Loucy (cell line): Measurements from ENCODE around the gene SPEM1.

Experiments used
- H2AFZ ChIP-seq: fragments of 200-600 bp; sonication (generic); 2 replicates; pipeline ENCODE4 v1.6.0; 2016; ENCODE audit warnings: antibody characterized with exemption, mild to moderate bottlenecking, low read length, moderate library complexity
- H3F3A ChIP-seq: fragments of 200-600 bp; 2 replicates; pipeline ENCODE4 v1.6.0; 2016; ENCODE audit warnings: antibody characterized with exemption, low read depth, mild to moderate bottlenecking
- H3K27me3 ChIP-seq: fragments of 200-600 bp; sonication (generic); 2 replicates; pipeline ENCODE4 v1.6.1; 2014; ENCODE audit warnings: low read length, mild to moderate bottlenecking; ENCODE audit not compliant: insufficient read depth, poor library complexity, severe bottlenecking
- H3K36me3 ChIP-seq: fragments of 200-600 bp; sonication (generic); 2 replicates; pipeline ENCODE4 v1.6.1; 2016; ENCODE audit warnings: low read length; ENCODE audit not compliant: insufficient read depth
- H3K4me1 ChIP-seq: fragments of 200-600 bp; sonication (generic); 2 replicates; pipeline ENCODE4 v1.5.1; 2014; ENCODE audit warnings: low read length, mild to moderate bottlenecking; ENCODE audit not compliant: insufficient read depth, poor library complexity, severe bottlenecking
- H3K4me2 ChIP-seq: fragments of 200-600 bp; sonication (generic); 2 replicates; pipeline ENCODE4 v1.6.0; 2014; ENCODE audit warnings: antibody characterized with exemption, low read length, low read depth, mild to moderate bottlenecking; ENCODE audit not compliant: poor library complexity, severe bottlenecking
- H3K4me3 ChIP-seq: fragments of 200-600 bp; sonication (generic); 2 replicates; pipeline ENCODE4 v1.5.1; 2014; ENCODE audit warnings: low read length, mild to moderate bottlenecking, mixed read lengths; ENCODE audit not compliant: poor library complexity, severe bottlenecking
- H3K79me2 ChIP-seq: fragments of 200-600 bp; sonication (generic); 2 replicates; pipeline ENCODE4 v1.6.1; 2014; ENCODE audit warnings: low read length; ENCODE audit not compliant: insufficient read depth
- H3K9ac ChIP-seq: fragments of 200-600 bp; sonication (generic); 2 replicates; pipeline ENCODE4 v1.6.0; 2014; ENCODE audit warnings: mild to moderate bottlenecking, low read depth, low read length, moderate library complexity; ENCODE audit not compliant: poor library complexity, severe bottlenecking
- H3K9me2 ChIP-seq: fragments of 200-600 bp; sonication (generic); replicated peaks from 2 replicates; pipeline ENCODE4 v1.6.1; 2016; ENCODE audit warnings: low read depth, low read length, mixed read lengths
- H3K9me3 ChIP-seq: fragments of 200-600 bp; sonication (generic); 2 replicates; pipeline ENCODE4 v1.6.1; 2014; ENCODE audit warnings: mild to moderate bottlenecking, antibody characterized with exemption, low read length, low read depth; ENCODE audit not compliant: insufficient read depth
- H4K20me1 ChIP-seq: fragments of 200-600 bp; sonication (generic); 2 replicates; pipeline ENCODE4 v1.6.0; 2014; ENCODE audit warnings: antibody characterized with exemption, low read length, mild to moderate bottlenecking; ENCODE audit not compliant: insufficient read depth, poor library complexity, severe bottlenecking
- EZH2phosphoT487 ChIP-seq: fragments of 200-600 bp; IDR thresholded peaks from 2 replicates; pipeline ENCODE4 v1.6.1; 2018; ENCODE audit warnings: antibody characterized with exemption, mild to moderate bottlenecking, moderate library complexity, borderline replicate concordance
- TF ChIP-seq, protein P1 (sequence below): fragments of 200-600 bp; sonication (generic); conservative IDR thresholded peaks from 2 replicates; pipeline ENCODE4 v1.5.1; 2014; ENCODE audit warnings: mild to moderate bottlenecking, antibody characterized with exemption, low read length

The SPEM1 gene

GRCh38 chr17:7403043-7403726 is 16.9 kb upstream of the SPEM1 start:
- Histone ChIP-seq H3K79me2 (peaks cover 6% of the 10 kb centered on the region), H3K9me3 (no peaks in the 10 kb centered on the region), H3F3A (no peaks in the 10 kb centered on the region), H4K20me1 (peaks cover 3% of the 10 kb centered on the region), H3K4me3 (peak overlapping the region; percentile 76), H3K4me1 (peaks cover 20% of the 10 kb centered on the region), H3K36me3 (no peaks in the 10 kb centered on the region), H3K27me3 (no peaks in the 10 kb centered on the region), H3K9me2 (no peaks in the 10 kb centered on the region), H2AFZ (peak overlapping the region; percentile 86), H3K4me2 (peak overlapping the region; percentile 86), H3K9ac (peak overlapping the region; percentile 80)
- TF ChIP-seq EZH2phosphoT487, result no peak
- TF ChIP-seq, protein P1, sequence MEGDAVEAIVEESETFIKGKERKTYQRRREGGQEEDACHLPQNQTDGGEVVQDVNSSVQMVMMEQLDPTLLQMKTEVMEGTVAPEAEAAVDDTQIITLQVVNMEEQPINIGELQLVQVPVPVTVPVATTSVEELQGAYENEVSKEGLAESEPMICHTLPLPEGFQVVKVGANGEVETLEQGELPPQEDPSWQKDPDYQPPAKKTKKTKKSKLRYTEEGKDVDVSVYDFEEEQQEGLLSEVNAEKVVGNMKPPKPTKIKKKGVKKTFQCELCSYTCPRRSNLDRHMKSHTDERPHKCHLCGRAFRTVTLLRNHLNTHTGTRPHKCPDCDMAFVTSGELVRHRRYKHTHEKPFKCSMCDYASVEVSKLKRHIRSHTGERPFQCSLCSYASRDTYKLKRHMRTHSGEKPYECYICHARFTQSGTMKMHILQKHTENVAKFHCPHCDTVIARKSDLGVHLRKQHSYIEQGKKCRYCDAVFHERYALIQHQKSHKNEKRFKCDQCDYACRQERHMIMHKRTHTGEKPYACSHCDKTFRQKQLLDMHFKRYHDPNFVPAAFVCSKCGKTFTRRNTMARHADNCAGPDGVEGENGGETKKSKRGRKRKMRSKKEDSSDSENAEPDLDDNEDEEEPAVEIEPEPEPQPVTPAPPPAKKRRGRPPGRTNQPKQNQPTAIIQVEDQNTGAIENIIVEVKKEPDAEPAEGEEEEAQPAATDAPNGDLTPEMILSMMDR, result no peak

GRCh38 chr17:7403727-7403976 is 16.5 kb upstream of the SPEM1 start:
- Histone ChIP-seq H3F3A (no peaks in the 10 kb centered on the region), H3K36me3 (no peaks in the 10 kb centered on the region), H3K4me2 (peak overlapping the region; percentile 86), H3K4me3 (peak overlapping the region; percentile 76), H2AFZ (peak overlapping the region; percentile 86), H3K9me2 (no peaks in the 10 kb centered on the region), H4K20me1 (peaks cover 3% of the 10 kb centered on the region), H3K4me1 (peaks cover 20% of the 10 kb centered on the region), H3K9me3 (no peaks in the 10 kb centered on the region), H3K27me3 (no peaks in the 10 kb centered on the region), H3K9ac (peak overlapping the region; percentile 80), H3K79me2 (peaks cover 6% of the 10 kb centered on the region)
- TF ChIP-seq, protein P1, result no peak
- no peak for TF ChIP-seq EZH2phosphoT487

DNA sequence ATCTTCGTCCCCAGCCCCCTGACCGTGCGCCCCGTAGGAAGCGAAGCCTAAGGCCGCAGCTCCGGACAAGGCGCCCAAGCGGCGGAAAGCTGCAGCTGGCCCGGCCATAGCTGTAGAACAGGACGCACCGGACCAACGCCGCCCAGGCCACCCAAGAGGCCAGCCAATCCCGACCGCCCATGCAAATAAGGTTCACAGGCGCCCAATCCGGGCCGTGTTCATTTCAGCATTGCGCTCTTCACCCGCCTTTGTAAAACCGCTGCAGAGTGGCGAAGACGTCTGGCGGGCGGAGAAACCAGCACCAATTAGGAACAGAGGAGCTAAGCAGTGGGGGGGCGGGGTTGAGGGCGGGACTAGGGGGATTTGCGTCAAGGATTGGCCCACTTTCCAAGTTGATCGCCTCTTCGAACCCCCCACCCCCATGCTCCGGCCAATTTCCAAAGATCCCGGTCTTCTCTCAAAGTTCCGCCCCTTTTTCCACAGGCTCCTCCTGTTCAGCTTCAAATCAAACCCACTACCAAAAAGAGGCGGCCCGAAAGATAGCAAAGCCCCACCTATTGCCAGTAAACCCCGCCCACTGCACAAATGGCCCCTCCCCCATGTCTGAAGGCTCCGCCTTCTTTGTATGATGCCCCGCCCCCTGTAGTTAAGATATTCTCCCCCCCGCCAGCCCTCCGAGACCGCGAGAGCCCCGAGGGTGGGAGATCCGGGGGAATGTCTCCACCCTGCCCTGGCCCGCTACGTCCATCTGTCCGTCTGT is 16.0 kb upstream of the SPEM1 start, which contains the start of gene TMEM256:
TMEM256 (minus strand) TSS at position 121 of the 760 bp plus-strand sequence; CDS start at position 108, 13 bp downstream.
- H2AFZ ChIP-seq, result peak within 1 kb of the TSS; percentile 93
- H3F3A ChIP-seq, result no peaks in the 10 kb centered on the region
- peak within 1 kb of the TSS; percentile 86 for H3K4me2 ChIP-seq
- H3K4me3 ChIP-seq, result peak within 1 kb of the TSS; percentile 76
- TF ChIP-seq, protein P1, result no peak
- TF ChIP-seq EZH2phosphoT487, result no peak
- H3K27me3 ChIP-seq, result no peaks in the 10 kb centered on the region
- no peaks in the 10 kb centered on the region for H3K9me3 ChIP-seq
- H3K9ac ChIP-seq, result peak within 1 kb of the TSS; percentile 80
- peaks cover 6% of the 10 kb centered on the region for H3K79me2 ChIP-seq
- H3K9me2 ChIP-seq, result no peaks in the 10 kb centered on the region
- H4K20me1 ChIP-seq, result peaks cover 3% of the 10 kb centered on the region
- H3K36me3 ChIP-seq, result no peaks in the 10 kb centered on the region
- peaks cover 20% of the 10 kb centered on the region for H3K4me1 ChIP-seq
